Stimulated activated naive CD4-positive, alpha-beta T cell treated with Interleukin-2 at 50 U/mL for 16 hours (primary cell): ENCODE measurements around the gene CRTC3.
A peak's percentile ranks its signal among the peaks of the same experiment; 100 is the strongest.

Source experiments
- DNase-seq: peaks from one replicate; lab custom pipeline; 2025; lab: John Stamatoyannopoulos, UW

CRTC3 gene

DNA sequence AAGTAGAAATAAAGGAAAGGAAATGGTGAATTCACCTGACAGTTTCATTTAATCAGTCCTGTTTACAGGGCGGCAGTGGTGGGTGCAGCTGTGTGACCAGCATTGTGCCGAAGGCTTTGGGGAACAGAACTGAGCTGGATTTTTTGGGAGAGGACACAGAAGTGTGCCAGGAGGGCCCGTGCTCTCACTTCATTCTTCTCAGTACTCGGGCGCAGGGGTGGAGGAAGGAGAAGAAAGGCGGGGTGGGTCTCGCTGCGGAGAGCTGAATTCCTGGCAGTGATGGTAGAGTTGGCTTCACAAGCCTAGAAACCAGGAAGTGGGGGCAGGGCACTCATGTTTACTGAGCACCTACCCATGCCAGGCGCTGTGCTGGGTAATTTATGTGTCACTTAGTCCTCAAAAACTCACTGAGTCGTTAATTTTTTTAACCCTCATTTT is 64.6 kb downstream of the CRTC3 start:
- peak; percentile 80 for DNase-seq

- DNase-seq: no peak
Observed at GRCh38 chr15:90595763-90596155, 66.0 kb downstream of the CRTC3 start.

DNA sequence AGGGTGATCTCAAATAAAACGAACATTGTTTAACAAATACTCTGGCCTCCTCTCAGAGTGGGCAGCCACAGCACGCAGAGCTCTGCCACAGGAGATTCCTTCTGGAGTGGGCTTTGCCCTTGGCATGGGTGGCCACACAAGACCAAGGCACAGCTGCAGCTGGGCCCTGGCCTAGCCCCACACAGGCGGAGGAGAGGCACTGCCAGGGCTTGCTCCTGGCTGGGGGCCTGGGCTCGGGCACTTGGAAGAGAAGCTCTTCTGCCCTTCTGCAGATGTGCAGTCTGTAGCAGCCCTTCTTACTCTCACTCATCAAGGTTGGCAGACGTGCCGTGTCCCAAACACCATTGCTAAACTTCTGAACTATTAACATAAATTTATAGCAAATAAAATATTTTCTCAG is 67.2 kb downstream of the CRTC3 start:
- DNase-seq: no peak

GRCh38 chr15:90597577-90597976 is 67.9 kb downstream of the CRTC3 start:
- no peak for DNase-seq

- no peak for DNase-seq
Observed at GRCh38 chr15:90598031-90598577, 68.4 kb downstream of the CRTC3 start.

DNA sequence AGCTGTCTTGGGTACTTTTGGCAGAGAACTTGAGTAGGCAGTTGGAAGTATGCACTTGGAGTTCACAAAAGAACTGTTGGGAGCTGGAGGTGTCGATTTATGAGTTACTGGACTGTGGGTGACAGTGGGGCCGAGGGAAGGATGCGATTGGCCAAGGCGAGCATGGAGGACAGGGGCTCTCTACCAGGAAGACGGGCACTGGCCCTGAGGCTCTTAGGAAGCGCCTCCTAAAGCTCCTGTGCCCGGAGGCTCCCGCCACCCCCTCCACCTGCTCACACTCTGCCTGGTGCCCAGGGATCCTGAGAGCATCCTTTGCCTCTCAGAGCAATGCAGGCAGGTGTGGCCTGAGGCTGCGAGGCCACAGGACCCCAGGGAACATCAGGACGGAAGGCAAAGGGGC is 69.0 kb downstream of the CRTC3 start:
- DNase-seq: no peak

DNA sequence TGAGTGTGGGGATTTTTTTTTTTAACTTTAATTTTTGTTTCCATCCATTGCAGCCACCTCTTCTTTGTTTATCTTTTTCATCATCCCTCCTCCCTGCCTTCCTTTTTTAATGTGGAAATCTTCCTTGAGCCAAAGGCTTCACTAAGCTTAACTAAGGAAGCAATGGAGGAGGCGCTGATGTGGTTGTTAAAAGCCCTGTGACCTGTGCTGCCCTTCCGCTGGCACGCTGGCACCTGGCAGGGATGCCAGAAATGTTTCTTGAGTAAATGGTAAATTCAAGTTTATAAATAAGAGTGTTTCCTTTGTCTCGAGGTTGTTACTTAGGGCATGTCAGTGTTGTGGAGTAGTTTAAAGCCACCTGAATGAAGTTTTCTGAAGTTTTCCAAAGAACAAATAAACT is 69.4 kb downstream of the CRTC3 start:
- DNase-seq: no peak

GRCh38 chr15:90599644-90600043 is 69.9 kb downstream of the CRTC3 start:
- no peak for DNase-seq

- DNase-seq: no peak
Observed at GRCh38 chr15:90600954-90601353, 71.2 kb downstream of the CRTC3 start.

GRCh38 chr15:90603893-90604292 is 74.2 kb downstream of the CRTC3 start:
- DNase-seq: no peak

GRCh38 chr15:90606641-90607040 is 76.9 kb downstream of the CRTC3 start:
- DNase-seq: no peak

DNA sequence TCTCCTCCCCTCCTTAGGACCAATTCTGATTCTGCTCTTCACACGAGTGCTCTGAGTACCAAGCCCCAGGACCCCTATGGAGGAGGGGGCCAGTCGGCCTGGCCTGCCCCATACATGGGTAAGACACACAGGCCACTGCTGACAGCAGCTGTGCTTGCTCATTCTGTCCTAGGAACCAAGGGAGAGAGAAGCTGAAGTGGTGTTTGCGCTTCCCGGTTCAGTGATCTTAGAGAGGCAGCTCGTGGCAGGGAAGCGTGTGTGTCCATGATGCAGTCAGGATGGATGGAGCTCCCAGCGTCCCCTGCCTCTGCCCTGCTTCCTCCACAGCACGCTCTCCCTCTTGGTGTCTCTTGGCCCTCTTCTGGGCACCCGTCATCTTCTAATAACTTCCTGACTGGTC is 77.6 kb downstream of the CRTC3 start:
- no peak for DNase-seq

GRCh38 chr15:90609242-90610180 is 79.8 kb downstream of the CRTC3 start:
- no peak for DNase-seq

- no peak for DNase-seq
Observed at GRCh38 chr15:90610190-90610589, 80.5 kb downstream of the CRTC3 start.

GRCh38 chr15:90611157-90611556 is 81.4 kb downstream of the CRTC3 start:
- DNase-seq: no peak

DNA sequence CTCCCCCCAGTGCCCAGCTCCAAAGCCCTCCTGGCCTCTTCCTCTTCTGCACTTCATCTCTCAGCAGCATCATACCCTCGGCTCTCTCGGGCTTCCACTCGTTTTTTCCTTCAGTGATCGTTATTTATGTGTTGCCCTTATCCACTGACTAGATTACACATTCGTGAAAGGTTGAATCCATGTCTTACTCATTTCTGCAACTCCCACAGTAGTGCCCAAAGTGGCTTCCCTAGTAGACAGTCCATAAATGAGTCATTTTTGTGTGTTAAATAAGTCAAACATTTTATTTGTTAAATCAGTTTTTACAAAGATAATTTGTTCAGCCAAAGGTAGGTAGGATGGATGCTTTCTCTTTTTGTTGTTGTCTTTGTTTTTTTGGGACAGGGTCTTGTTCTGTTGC is 87.4 kb downstream of the CRTC3 start:
- DNase-seq: no peak

- no peak for DNase-seq
Observed at GRCh38 chr15:90617668-90618097, 88.0 kb downstream of the CRTC3 start.

- no peak for DNase-seq
Observed at GRCh38 chr15:90618330-90619125, 88.8 kb downstream of the CRTC3 start.

GRCh38 chr15:90619468-90619867 is 89.7 kb downstream of the CRTC3 start:
- DNase-seq: no peak

DNA sequence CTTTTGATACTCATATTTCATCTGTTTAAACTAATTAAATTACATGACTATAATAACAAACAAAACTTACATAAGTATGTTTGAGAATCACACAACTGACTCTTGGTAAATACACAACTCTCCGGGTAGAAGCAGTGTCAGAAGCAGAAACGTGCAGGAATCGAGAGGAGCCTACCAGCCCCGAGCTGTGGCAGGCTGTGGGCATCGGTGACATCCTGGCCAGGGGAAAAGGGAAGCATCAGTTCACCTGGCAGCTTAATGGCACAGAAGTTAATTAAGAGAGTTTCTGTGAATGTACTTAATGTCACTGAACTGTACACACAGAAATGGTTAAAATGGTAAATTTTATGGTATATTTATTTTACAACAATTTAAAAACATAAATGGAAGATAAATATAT is 90.2 kb downstream of the CRTC3 start:
- no peak for DNase-seq

DNA sequence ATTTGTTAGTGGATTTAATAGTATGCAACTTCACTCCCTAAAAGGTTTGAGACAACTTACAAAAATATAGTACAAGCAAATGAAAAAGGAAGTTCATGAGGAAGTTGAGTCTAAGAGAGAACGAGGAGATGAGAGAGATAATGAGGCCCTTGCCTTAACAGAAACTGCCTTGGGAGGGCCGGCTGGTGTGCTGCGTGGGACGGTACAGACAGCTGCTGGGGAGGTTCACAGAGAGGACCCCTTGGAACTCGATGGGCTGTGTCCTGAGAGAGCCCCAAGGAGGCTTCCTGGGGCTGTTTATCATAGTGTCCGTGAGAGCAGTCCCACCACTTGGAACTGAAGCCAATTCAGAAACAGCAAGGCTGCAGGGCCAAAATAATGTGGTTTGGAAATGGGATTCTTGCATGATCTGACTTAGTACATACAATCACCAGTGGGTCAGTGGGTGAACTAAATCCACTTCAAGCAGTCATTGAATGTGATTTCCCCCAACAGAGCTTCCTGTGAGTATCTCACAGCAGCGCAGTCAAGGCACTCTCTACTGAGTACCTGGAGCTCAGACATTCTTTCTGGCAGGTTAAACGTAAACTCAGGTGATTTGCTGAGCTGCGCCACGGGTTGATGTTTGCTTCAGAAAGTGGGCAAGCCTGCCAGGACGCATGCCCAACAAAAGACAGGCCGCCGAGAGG is 90.8 kb downstream of the CRTC3 start:
- no peak for DNase-seq

GRCh38 chr15:90623854-90624253 is 94.1 kb downstream of the CRTC3 start:
- DNase-seq: no peak
